Activated naive CD4-positive, alpha-beta T cell (primary cell): ENCODE measurements around the gene SLC22A3.
"Not testable (repeated sequence)": the region's sequence is repeated elsewhere in the genome, so short reads cannot be mapped to it uniquely, and the experiment has no call there.

Experiments
- DNase-seq, 4 experiments: peaks; one replicate each; lab custom pipeline; 2025; lab: John Stamatoyannopoulos, UW

The SLC22A3 gene, protein sequence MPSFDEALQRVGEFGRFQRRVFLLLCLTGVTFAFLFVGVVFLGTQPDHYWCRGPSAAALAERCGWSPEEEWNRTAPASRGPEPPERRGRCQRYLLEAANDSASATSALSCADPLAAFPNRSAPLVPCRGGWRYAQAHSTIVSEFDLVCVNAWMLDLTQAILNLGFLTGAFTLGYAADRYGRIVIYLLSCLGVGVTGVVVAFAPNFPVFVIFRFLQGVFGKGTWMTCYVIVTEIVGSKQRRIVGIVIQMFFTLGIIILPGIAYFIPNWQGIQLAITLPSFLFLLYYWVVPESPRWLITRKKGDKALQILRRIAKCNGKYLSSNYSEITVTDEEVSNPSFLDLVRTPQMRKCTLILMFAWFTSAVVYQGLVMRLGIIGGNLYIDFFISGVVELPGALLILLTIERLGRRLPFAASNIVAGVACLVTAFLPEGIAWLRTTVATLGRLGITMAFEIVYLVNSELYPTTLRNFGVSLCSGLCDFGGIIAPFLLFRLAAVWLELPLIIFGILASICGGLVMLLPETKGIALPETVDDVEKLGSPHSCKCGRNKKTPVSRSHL

DNA sequence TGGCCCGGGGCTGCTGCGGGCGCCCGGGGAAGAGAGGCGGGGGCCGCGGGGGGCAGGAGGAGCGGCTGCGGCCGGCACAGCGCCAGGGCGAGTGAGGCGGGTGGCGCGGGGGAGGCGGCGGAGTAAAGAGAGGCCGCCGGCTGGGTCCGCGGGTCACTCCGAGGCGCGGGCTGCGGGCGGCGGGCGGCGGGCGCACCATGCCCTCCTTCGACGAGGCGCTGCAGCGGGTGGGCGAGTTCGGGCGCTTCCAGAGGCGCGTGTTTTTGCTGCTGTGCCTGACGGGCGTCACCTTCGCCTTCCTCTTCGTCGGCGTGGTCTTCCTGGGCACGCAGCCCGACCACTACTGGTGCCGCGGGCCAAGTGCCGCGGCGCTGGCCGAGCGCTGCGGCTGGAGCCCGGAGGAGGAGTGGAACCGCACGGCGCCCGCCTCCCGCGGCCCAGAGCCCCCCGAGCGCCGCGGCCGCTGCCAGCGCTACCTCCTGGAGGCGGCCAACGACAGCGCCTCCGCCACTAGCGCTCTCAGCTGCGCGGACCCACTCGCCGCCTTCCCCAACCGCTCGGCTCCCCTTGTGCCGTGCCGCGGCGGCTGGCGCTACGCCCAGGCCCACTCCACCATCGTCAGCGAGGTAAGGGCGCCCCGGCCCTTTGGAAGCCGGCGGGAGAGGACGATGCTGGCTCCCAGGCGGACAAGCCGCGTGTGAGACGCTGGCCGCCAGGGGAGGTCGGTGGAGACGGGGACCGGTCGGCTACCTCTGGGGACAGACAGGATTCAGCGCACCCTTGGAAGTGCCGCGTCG lies at the start of gene SLC22A3:
Gene SLC22A3 (plus strand): TSS at position 156 of the 797 bp plus-strand sequence. CDS start 42 bp downstream, at position 198.
- DNase-seq: no peak

DNA sequence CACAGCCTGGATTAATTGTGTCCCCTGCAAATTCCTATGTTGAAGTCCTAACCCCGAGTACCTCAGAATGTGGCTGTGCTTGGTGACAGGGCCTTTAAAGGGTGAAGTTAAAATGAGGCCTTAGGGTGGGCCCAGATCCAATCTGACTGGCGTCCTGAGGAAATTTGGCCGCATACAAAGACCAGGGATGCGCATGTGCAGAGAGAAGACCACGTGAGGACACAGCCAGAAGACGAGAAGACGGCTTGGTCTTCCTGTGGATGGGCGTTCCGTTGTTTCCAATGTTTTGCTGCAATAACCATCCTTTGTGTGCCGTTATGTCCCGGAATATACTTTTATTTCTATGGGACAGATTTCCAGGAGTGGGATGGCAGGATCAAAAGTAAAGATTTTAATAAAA lies 48.6 kb upstream of the SLC22A3 start:
- no peak for DNase-seq

DNA sequence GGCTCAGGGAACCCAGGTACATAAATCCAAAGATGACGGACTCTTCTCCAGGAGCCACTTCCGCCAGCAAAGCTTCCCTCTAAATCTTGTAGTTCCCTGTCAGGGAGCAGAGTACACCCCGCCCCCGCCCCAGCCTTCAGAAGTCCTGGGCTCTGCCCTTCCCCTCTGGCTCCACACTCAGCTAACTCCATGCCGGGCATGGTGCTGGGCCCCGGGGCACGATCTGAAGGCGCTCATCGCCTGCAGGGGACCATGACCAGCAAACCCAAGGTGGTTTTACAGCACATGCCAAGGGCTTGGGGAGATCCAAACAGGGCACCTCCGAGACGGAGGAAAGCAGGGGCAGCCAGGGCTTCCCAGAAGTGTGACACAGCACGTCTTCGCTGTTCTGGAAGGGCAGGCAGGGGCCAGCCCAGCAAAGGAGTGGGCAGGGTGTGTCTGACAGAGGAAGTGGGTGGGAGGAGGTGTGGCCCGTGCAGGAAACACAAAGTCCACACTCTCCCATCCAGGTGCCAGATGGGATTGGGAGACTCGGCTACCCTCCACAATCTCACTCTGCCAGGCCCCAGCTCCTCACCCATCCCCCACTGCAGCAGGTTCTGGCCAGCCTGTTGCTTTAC lies 48.0 kb upstream of the SLC22A3 start:
- DNase-seq: no peak

DNA sequence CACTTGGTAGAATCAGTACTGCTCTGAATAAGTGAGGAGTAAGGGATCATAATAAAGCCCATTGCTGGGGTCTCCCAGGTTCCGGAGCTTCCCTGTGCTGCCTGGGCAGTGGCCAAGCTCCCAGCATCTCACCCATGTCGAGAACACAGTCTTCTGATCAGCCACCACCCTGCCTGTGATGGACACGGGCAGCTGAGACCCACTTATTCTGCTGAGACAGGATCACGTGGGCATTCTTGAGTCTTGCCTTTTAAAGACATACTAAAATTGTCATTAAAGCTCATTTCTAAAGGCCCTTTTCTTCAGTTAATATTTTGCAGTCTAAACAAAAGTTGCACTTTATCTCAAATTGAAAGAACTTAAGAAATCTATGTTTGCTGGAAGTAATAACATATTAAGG lies 46.8 kb upstream of the SLC22A3 start:
- DNase-seq: no peak

DNA sequence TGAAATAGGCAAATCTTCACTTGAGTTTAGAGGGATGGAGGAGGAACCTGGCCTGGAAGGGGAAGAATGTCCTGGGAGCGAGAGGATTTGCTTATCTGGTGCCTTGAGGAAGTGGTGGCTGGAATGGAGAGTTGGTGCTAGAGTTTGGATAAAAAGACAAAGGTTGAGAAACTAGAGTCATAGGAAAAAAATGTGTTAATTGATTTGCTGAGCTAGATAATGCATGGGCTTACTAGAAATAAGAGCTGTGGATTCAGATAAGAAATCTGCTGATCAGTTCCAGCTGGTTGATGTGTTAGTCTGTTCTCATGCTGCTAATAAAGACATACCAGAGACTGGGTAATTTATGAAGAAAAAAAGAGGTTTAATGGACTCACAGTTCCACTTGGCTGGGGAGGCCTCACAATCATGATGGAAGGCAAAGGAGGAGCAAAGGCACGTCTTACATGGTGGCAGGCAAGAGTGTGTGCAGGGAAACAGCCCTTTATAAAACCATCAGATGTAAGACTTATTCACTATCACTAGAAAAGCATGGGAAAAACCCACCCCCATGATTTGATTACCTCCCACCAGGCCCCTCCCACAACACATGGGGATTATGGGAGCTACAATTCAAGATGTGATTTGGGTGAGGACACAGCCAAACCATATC lies 45.6 kb upstream of the SLC22A3 start:
- DNase-seq: not testable (repeated sequence)

DNA sequence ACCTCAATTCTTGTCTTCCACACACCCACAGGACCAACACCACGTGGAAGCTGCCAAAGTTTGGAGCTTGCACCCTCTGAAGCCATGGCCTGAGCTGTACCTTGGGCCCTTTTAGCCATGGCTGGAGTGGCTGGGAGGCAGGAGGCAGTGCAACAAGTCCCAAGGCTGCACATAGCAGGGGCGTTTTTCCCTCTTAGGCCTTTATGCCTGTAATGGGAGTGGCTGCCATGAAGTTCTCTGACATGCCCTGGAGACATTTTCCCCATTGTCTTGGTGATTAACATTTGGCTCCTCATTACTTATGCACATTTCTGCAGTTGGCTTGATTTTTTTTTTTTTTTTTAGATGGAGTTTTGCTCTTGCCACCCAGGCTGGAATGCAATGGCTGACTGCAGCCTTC lies 44.4 kb upstream of the SLC22A3 start:
- DNase-seq: no peak

DNA sequence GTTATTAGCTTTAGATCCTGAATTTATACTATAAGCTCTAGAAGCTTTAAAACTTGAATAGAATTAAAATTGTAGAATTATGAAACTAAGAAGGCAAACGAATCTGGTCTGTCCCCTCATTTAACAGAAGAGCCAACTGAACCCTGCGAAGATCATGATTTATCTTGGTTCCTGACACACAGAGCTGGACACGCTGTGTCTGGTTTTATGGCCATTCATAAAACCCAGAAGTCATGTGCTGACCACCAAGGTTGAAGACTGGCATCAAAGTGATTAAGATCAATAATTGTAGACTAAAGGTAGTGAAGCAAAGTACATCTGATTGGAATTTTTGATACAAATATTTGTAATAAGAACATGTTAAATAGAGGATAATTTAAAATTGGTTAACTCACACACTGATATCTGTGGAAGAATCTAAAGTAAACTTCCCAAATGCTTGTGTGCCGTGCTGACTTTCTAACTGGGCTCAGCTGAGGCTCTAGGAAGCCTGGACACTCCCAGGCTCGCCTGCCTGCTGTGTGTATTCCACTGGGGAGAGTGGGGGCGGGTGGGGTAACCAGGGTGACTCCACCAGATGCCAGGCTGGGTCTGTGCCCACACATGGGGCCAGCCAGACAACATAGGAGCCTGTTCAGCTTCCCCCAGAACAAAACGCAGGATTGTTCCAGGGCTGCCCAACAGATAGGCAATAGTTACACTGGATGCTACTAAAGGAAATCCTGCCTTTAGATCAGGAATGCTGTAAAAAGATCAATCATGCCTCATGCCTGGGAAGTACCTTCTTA lies 42.1 kb upstream of the SLC22A3 start:
- DNase-seq: no peak

DNA sequence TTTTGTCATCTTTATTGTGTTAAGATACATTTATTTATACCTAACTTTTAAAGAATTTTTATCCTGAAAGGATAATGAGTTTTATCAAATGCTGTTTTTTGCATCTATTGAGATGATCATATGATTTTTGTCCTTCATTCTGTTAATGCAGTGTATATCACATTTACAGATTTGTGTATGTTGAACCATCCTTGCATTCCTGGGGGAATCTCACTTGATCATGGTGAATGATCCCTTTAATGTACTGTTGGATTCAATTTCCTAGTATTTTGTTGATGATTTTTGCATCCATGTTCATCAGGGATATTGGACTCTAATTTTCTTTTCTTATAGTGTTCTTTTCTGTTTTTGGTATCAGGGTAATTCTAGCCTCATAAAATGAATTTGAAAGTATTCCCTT lies 38.5 kb upstream of the SLC22A3 start:
- no peak for DNase-seq

DNA sequence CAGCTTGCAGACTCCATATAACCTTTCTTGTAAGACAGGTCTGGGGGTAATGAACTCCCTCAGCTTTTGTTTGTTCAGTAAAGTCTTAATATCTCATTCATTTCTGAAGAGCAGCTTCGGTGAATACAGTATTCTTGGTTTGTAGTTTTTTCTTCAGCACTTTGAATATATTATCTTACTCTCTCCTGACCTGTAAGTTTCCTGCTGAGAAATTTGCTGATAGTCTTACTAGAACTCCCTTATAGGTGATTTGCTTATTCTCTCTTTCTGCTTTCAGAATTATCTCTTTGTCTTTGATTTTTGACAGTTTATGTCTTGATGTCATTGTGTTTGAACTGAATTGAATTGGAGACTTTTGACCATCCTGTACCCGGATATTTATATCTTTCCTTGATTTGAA lies 35.3 kb upstream of the SLC22A3 start:
- DNase-seq: no peak

DNA sequence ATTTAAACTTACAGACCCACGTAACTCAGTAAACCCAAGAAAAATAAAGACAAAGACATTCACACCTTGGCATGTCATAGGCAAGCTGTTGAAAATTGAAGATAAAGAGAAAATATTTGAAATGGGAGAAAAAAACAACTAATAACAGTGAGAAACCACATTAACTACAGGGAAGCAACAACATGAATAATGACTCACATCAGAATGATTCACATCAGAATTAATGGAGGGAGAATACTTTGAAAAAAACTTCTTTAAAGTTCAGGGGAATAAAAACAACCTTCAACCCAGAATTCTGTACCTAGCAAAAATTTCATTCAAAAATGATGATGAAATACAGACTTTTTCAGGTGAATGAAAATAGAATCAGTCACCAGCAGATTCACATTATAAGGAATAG lies 32.9 kb upstream of the SLC22A3 start:
- DNase-seq: no peak

DNA sequence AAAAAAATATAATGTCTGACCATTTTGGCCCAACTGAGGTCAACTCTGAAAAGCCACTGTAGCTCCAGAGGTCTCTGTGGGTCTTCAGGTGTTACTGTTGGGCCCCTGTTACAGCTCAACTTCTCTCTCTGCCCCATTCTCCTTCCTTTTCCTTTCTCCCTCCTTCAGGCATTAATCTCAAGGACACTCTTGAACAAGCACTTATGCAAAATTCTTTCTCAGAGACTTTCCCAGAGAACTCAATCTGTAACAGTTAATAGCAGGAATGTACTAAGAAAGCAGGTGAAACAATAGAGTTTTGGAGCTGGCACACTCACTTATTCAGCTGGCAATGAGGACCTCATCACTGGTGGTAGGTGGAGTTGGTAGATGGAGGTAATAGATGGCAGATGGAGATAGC lies 31.9 kb upstream of the SLC22A3 start:
- DNase-seq: no peak

DNA sequence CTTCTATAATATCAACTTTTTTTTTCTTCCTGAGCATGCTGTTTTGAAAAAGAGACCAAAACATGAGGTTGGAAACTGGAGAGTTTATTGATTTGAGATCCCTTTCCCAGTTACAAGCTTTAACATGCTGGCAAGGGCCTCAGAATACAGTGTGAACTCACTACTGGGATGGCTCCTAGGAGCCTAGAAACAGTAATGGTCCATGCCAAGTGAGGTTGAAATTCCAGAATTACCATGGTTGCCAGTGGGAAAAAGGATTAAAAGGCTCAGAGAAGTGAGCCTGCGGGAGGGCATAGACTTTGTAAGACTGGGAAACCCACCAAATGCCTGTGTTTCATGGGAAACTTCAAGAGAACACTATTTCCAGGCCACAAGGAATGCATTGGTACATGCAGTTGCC lies 28.9 kb upstream of the SLC22A3 start:
- DNase-seq: no peak

DNA sequence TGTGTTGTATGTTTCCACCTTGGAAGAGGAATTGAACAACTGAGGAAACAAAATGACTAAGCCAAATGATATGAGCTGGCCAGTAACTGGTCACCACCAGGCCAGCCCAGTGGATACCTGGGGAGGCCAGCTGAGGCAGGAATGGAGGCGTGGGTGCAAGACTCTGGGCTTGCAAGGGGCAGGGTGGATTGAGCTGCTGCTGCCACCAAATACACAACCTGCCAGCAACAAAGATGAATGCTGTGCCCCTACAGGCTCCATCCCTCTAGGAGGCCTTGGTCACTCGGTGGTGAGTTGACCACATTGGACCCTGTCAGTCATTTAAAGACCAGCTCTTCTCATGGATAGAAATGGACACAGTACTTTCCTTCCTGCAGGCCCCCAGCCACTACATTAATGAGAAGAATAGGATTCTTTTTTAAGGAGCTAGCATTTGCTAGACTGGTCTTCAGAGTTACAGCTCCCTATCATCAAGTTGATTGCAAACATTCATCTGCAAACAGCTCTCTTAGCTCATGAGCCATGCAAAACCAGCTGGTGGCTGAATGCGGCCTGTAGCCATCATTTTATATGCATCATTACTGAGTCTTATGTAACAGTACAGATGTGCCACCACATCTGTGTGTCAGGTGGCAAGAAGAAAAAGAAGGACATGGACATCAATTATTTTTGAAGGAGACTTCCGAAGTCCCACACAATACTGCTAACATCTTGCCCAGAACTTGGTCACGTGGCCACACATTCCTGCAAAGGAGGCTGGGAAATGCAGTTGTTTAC lies 26.3 kb upstream of the SLC22A3 start:
- DNase-seq: no peak

DNA sequence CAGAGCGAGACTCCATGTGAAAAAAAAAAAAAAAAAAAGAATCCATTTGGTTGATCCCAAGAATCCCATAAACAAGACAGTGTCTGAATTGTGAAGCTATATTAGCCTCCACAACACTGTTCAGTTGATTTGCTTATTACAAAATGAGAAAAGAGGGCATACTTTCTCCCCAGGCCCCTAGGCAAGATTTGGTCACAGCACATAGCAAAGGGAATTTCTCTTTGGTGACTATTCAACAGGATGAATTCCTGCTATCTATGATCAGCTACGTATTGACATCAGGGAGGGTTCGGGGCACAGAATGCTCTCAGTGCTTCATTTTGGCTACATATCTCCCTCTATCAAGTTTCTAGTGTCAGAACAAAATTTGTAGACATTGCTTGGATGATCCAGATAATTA lies 20.2 kb upstream of the SLC22A3 start:
- DNase-seq: no peak

DNA sequence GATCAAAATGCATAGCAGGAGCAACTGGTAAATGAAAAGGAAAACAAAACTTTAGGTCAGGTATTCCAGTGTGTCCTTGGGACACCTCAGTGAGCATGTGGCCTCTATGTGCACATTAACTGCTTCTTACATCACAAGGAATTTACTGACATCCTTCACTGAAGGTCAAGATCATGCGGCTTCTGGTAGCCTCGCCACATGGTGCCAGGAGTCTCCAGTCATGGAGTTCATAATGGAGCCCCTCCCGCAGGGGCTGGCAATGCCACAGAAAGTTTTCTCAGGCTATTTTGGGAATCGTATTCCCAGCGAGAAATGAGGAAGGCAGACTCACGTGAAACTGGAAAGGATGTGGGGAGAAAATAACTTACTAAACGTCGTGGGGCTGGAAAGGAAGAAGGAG lies 19.7 kb upstream of the SLC22A3 start:
- DNase-seq: no peak

DNA sequence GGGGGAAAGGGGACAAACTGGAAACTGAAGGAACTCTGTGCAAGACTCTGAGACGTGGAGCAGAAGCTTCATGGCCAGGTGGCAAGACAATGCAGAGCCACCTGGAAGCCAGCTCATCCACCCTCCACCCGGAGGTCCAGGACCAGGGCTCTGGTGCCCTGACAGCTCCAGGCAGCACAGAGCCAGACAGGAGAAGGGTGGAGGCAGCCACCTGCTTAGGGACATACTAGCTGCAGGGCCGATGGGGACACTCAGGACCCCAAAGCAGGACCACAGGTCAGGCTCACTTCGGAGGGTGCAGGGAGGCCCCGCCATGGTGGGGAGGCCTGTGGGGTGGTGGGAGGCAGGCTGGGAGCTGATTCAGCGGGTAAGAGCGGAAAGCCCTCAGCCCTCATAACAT lies 19.0 kb upstream of the SLC22A3 start:
- DNase-seq: no peak

DNA sequence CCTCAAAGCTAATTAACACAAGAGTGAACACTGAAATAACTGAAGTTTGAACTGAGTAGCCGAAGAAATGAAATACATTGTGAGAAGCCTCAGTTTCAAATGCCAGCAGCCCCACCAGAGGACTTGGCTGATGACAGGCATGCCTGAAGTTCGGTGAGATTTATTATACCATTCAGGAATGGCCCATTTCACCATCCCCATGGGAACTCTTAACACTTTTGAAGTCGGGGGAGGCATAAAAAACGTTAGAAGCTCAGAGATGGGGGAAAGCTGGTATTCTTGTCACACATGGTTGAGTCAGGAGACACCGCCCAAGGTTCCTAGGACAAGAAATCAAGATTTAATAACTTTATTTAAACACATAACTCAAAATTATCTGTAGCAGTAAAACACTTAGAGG lies 17.6 kb upstream of the SLC22A3 start:
- no peak for DNase-seq

DNA sequence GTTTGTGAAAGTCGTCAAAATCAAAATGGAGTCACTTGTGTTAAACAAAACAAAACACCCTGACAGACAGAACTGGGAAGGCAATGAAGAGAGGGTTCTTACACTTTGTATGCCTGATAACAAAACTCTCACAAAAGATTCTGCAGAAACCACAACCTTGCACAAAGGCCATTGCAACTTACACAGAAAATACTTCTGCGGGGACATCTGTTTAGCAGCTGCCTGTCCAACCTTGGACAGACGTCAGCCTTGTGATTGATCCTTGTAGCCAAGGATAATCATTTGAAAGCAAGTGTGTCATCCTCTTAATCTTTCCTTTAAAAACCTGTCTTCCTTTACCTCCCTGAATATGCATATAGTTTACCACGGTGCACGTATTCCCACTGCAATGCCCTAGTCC lies 17.0 kb upstream of the SLC22A3 start:
- no peak for DNase-seq

DNA sequence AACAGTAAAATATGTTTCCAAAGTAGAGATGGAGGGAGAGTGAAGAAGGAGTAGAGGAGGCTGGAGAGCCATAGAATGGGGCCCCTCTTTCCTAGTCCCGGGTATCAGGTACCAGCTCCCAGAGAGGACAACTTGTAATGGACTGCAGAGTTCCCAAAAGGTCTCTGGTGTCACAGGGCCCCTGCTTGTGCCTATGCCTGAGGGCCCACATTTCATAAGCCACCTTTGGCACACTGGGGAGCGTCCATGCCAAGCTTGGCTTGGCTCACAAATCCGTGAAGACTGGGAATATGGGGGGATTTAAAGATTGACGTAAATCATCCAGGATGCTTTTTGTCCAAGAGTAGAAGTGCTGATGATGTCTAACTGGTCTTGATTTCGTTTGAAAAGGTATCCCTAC lies 16.4 kb upstream of the SLC22A3 start:
- DNase-seq: no peak

DNA sequence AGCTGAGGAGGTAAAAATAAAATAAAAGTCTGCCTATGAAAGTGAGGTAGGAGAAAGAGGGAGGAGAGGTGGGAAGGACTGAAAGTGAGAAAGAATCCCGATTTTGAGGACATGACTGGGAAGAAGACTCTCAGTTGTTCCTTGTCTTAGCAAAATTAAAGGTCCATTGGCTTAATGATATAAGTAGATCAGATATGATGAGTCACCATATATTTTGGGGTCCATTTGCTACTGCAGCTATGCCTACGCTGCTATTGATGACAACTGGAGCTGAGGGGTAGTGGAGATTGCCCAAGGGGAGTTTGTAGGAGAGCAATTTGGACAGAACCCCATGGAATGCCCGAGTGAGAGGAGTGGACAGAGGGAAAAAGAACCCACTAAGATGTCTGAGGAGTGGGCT lies 15.1 kb upstream of the SLC22A3 start:
- DNase-seq: no peak

DNA sequence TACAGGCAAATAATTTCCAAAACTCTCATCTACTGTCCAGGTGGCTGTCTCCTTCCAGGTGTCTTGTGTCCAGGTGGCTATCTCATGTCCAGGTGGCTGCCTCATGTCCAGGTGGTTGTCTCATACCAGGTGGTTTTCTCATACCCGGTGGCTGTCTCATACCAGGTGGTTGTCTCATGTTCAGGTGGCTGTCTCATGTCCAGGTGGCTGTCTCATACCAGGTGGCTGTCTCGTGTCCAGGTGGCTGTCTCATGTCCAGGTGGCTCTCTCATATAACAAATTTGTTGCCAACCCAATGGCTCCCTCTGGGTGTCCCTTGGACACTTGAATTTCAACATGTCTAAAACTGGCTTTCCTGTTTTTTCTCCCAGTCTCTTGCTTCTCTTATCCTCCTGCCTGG lies 14.3 kb upstream of the SLC22A3 start:
- no peak for DNase-seq
